ENCODE measurements around the gene LPAR3. TPM values are rescaled to one million over a fixed set of nuclear protein-coding genes. Genes with fewer than 3 reads are reported as not detected.

Gene LPAR3
- total RNA-seq, 8 experiments from 2014 or later, result 0.11 to 0.76 (median 0.45) TPM; not detected in 2

GRCh38 chr1:84772428-84772943 lies 120.5 kb downstream of the LPAR3 start:
- peak; percentile 81 to 98 (median 94) for ATAC-seq (replicated peaks in 6 of 8)
- Histone ChIP-seq H3K27ac (no peak overlapping the region), H3K4me1 (replicated peaks in 1 of 2) (peaks cover 19 to 22% of the 10 kb centered on the region in 2 donors), H3K4me3 (no peak overlapping the region)
- 0 to 27% (median 13%) methylated on average over 1 to 6 of the region's 6 CpGs; no CpG with 5 or more reads in 2 of the 10 experiments for WGBS, 10 experiments
- in situ Hi-C loops (cut with MboI; ENCODE audit: low pct_unique_long_range_greater_than_20kb in 2 of 9, low sequenced_read_pairs in 9 of 9, unreplicated experiment in 9 of 9), result loop anchor here in 7 of 9 experiments (10.0 to 25.0 kb wide), 6 partner anchors 135 to 860 kb away; partner anchors contain the start of gene PRKACB (in 2 of the 7)

- no peak overlapping the region for H3K27ac ChIP-seq
- ATAC-seq (replicated peaks in 6 of 8), result peak in 2 of 8 experiments; percentile 17 to 39
- H3K4me1 ChIP-seq (replicated peaks in 1 of 2), result peaks cover 19 to 22% of the 10 kb centered on the region in 2 donors
- in situ Hi-C loops (cut with MboI; ENCODE audit: low pct_unique_long_range_greater_than_20kb in 2 of 9, low sequenced_read_pairs in 9 of 9, unreplicated experiment in 9 of 9), result loop anchor here in 7 of 9 experiments (10.0 to 25.0 kb wide), 6 partner anchors 135 to 860 kb away; partner anchors contain the start of gene PRKACB (in 2 of the 7)
- H3K4me3 ChIP-seq, result no peak overlapping the region
- 80 to 100% methylated on average over 2 of the region's 2 CpGs; no CpG with 5 or more reads in 8 of the 10 experiments for WGBS, 10 experiments
These were observed 121.1 kb downstream of the LPAR3 start for GRCh38 chr1:84771895-84772294.

- 75 to 100% (median 91%) methylated on average over 2 of the region's 2 CpGs; no CpG with 5 or more reads in 4 of the 10 experiments for WGBS, 10 experiments
These were observed 122.5 kb downstream of the LPAR3 start for GRCh38 chr1:84770481-84770880.

GRCh38 chr1:84769636-84770035 lies 123.4 kb downstream of the LPAR3 start:
- Histone ChIP-seq H3K4me1 (replicated peaks in 1 of 2) (peaks cover 12 to 16% of the 10 kb centered on the region in 2 donors), H3K27ac (no peak overlapping the region), H3K4me3 (no peak overlapping the region)
- 40 to 100% (median 67%) methylated on average over 1 of the region's 1 CpG; no CpG with 5 or more reads in 3 of the 10 experiments for WGBS, 10 experiments
- ATAC-seq (replicated peaks in 6 of 8), result no peak
- in situ Hi-C loops (cut with MboI; ENCODE audit: low pct_unique_long_range_greater_than_20kb in 2 of 9, low sequenced_read_pairs in 9 of 9, unreplicated experiment in 9 of 9), result loop anchor here in 7 of 9 experiments (10.0 to 25.0 kb wide), 7 partner anchors 132 to 857 kb away; partner anchors contain the start of gene PRKACB (in 2 of the 7)

More at GRCh38 chr1:84770481-84770880, 122.5 kb downstream of the LPAR3 start:
- in situ Hi-C loops (cut with MboI; ENCODE audit: low pct_unique_long_range_greater_than_20kb in 2 of 9, low sequenced_read_pairs in 9 of 9, unreplicated experiment in 9 of 9), result loop anchor here in 7 of 9 experiments (10.0 to 25.0 kb wide), 6 partner anchors 133 to 858 kb away; partner anchors contain the start of gene PRKACB (in 2 of the 7)
- Histone ChIP-seq H3K4me1 (replicated peaks in 1 of 2) (peaks cover 19 to 20% of the 10 kb centered on the region in 2 donors), H3K4me3 (no peak overlapping the region), H3K27ac (no peak overlapping the region)
- no peak for ATAC-seq (replicated peaks in 6 of 8)

- in situ Hi-C loops (cut with MboI; ENCODE audit: low pct_unique_long_range_greater_than_20kb in 2 of 9, low sequenced_read_pairs in 9 of 9, unreplicated experiment in 9 of 9), result loop anchor here in 7 of 9 experiments (10.0 to 25.0 kb wide), 6 partner anchors 131 to 856 kb away; partner anchors contain the start of gene PRKACB (in 2 of the 7)
- Histone ChIP-seq H3K4me3 (no peak overlapping the region), H3K27ac (no peak overlapping the region), H3K4me1 (replicated peaks in 1 of 2) (peaks cover 3 to 6% of the 10 kb centered on the region in 2 donors)
- no peak for ATAC-seq (replicated peaks in 6 of 8)
These were observed 124.4 kb downstream of the LPAR3 start for GRCh38 chr1:84768634-84769033.

- Histone ChIP-seq H3K27ac (no peak overlapping the region), H3K4me3 (no peak overlapping the region), H3K4me1 (replicated peaks in 1 of 2) (peaks cover 8 to 11% of the 10 kb centered on the region in 2 donors)
- ATAC-seq (replicated peaks in 6 of 8), result no peak
- WGBS, 10 experiments, result 33 to 68% (median 50%) methylated on average over 2 to 13 of the region's 13 CpGs
- in situ Hi-C loops (cut with MboI; ENCODE audit: low pct_unique_long_range_greater_than_20kb in 2 of 9, low sequenced_read_pairs in 9 of 9, unreplicated experiment in 9 of 9), result loop anchor here in 7 of 9 experiments (10.0 to 25.0 kb wide), 6 partner anchors 127 to 852 kb away; partner anchors contain the start of gene PRKACB (in 2 of the 7)
These were observed 128.9 kb downstream of the LPAR3 start for GRCh38 chr1:84763912-84764680.

GRCh38 chr1:84762664-84763063 lies 130.3 kb downstream of the LPAR3 start:
- H3K27ac ChIP-seq, result no peak overlapping the region
- no peak overlapping the region for H3K4me3 ChIP-seq
- in situ Hi-C loops (cut with MboI; ENCODE audit: low pct_unique_long_range_greater_than_20kb in 2 of 9, low sequenced_read_pairs in 9 of 9, unreplicated experiment in 9 of 9), result loop anchor here in 7 of 9 experiments (10.0 to 25.0 kb wide), 6 partner anchors 125 to 850 kb away; partner anchors contain the start of gene PRKACB (in 2 of the 7)
- WGBS, 10 experiments, result 50 to 100% (median 97%) methylated on average over 1 to 5 of the region's 5 CpGs; no CpG with 5 or more reads in 2 of the 10 experiments
- peaks cover 11 to 20% of the 10 kb centered on the region in 2 donors for H3K4me1 ChIP-seq (replicated peaks in 1 of 2)
- no peak for ATAC-seq (replicated peaks in 6 of 8)

Other genes with a start within 250 kb of the LPAR3 start
- gene SSX2IP, start 202.7 kb downstream of the LPAR3 start, total RNA-seq, result 10 to 100 TPM; 13.5 to 47.6 (median 24.1) TPM
- gene MCOLN2, start 103.9 kb upstream of the LPAR3 start, total RNA-seq, result 1 to 10 TPM in 2 of 8 experiments, under 1 TPM in 5, not detected in 1; 0.13 to 2.5 (median 0.36) TPM
- gene MCOLN3, start 155.3 kb upstream of the LPAR3 start, total RNA-seq, result 10 to 100 TPM in 2 of 8 experiments, 1 to 10 TPM in 2, under 1 TPM in 4; 0.05 to 17.2 (median 1.1) TPM